GM12801 (cell line): ENCODE measurements around the gene GDPD3.

Experiments
- TF ChIP-seq, protein P1 (sequence below): IDR thresholded peaks from one replicate; pipeline ENCODE4 v1.5.1; 2011; ENCODE audit warnings: control low read depth; ENCODE audit not compliant: insufficient read length; ENCODE audit errors: extremely low read depth

Gene GDPD3

GRCh38 chr16:30084096-30084815 is 29.1 kb downstream of the GDPD3 start:
- TF ChIP-seq, protein P1, sequence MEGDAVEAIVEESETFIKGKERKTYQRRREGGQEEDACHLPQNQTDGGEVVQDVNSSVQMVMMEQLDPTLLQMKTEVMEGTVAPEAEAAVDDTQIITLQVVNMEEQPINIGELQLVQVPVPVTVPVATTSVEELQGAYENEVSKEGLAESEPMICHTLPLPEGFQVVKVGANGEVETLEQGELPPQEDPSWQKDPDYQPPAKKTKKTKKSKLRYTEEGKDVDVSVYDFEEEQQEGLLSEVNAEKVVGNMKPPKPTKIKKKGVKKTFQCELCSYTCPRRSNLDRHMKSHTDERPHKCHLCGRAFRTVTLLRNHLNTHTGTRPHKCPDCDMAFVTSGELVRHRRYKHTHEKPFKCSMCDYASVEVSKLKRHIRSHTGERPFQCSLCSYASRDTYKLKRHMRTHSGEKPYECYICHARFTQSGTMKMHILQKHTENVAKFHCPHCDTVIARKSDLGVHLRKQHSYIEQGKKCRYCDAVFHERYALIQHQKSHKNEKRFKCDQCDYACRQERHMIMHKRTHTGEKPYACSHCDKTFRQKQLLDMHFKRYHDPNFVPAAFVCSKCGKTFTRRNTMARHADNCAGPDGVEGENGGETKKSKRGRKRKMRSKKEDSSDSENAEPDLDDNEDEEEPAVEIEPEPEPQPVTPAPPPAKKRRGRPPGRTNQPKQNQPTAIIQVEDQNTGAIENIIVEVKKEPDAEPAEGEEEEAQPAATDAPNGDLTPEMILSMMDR = no peak

GRCh38 chr16:30083216-30084055 is 29.9 kb downstream of the GDPD3 start:
- TF ChIP-seq, protein P1 = no peak

GRCh38 chr16:30082545-30083090 is 30.7 kb downstream of the GDPD3 start:
- TF ChIP-seq, protein P1 = no peak

- TF ChIP-seq, protein P1 = no peak
Observed at GRCh38 chr16:30079480-30079879, 33.9 kb downstream of the GDPD3 start.

DNA sequence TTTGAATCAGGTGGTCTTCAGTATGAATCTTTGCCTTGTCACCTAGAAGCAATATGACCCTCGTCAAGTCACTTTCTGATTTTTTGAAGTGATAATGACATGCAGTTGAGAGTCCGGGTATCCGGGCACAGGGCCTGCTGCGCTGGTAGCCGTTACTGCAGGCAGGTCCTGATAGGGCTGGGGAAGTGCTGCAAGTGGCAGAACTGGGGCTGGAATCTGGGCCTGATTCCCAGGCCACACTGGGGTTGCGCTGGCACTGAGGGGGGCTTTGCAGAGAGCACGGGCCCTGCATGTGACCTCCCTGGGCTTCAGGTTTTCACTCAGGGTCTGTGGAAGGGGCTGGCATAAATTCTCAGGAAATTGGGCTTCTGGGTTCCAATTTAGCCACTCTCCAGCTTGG is 34.6 kb downstream of the GDPD3 start:
- TF ChIP-seq, protein P1 = no peak

- TF ChIP-seq, protein P1 = no peak
Observed at GRCh38 chr16:30077656-30078055, 35.7 kb downstream of the GDPD3 start.

GRCh38 chr16:30076276-30076791 is 37.0 kb downstream of the GDPD3 start:
- TF ChIP-seq, protein P1 = no peak
